Eye (tissue), 1 donor: ENCODE results near the gene HSPH1.

ENCODE experiments used
- DNase-seq: peaks from one replicate; pipeline ENCODE4 v3.0.0-alpha.2; 2015

The HSPH1 gene

GRCh38 chr13:31175847-31176532 lies 14.3 kb upstream of the HSPH1 start:
- DNase-seq = no peak

GRCh38 chr13:31174018-31174417 lies 12.3 kb upstream of the HSPH1 start:
- DNase-seq = peak; percentile 31

GRCh38 chr13:31172535-31172934 lies 10.8 kb upstream of the HSPH1 start:
- peak; percentile 28 for DNase-seq

GRCh38 chr13:31172001-31172400 lies 10.3 kb upstream of the HSPH1 start:
- no peak for DNase-seq

- DNase-seq = no peak
Measured at GRCh38 chr13:31168736-31169135, 7.0 kb upstream of the HSPH1 start.

GRCh38 chr13:31168166-31168565 lies 6.5 kb upstream of the HSPH1 start:
- no peak for DNase-seq

- DNase-seq = no peak
Measured at GRCh38 chr13:31167490-31167889, 5.8 kb upstream of the HSPH1 start.

- no peak for DNase-seq
Measured at GRCh38 chr13:31166591-31166990, 4.9 kb upstream of the HSPH1 start.

GRCh38 chr13:31162151-31163008 lies 676 bp upstream of the HSPH1 start:
- DNase-seq = peak; percentile 99

- DNase-seq = peak; percentile 88
Measured at GRCh38 chr13:31160857-31161556, 697 bp downstream of the HSPH1 start.

GRCh38 chr13:31159306-31159705 lies 2.4 kb downstream of the HSPH1 start:
- DNase-seq = no peak

GRCh38 chr13:31154939-31155338 lies 6.8 kb downstream of the HSPH1 start:
- DNase-seq = no peak

- no peak for DNase-seq
Measured at GRCh38 chr13:31151837-31152236, 9.9 kb downstream of the HSPH1 start.

GRCh38 chr13:31150315-31150985 lies 11.3 kb downstream of the HSPH1 start:
- no peak for DNase-seq

GRCh38 chr13:31149604-31150003 lies 12.1 kb downstream of the HSPH1 start:
- no peak for DNase-seq

- DNase-seq = no peak
Measured at GRCh38 chr13:31145417-31145816, 16.3 kb downstream of the HSPH1 start.

GRCh38 chr13:31138515-31138914 lies 23.2 kb downstream of the HSPH1 start:
- DNase-seq = no peak

GRCh38 chr13:31136724-31137123 lies 25.0 kb downstream of the HSPH1 start:
- no peak for DNase-seq

- no peak for DNase-seq
Measured at GRCh38 chr13:31134039-31134711, 27.5 kb downstream of the HSPH1 start.

- DNase-seq = no peak
Measured at GRCh38 chr13:31133621-31134020, 28.1 kb downstream of the HSPH1 start.

GRCh38 chr13:31131470-31131961 lies 30.2 kb downstream of the HSPH1 start:
- DNase-seq = no peak

GRCh38 chr13:31129419-31129818 lies 32.3 kb downstream of the HSPH1 start:
- no peak for DNase-seq
